A204.1 (cell line): ENCODE data around the gene TTLL10.
"Not testable (repeated sequence)": the region's sequence is repeated elsewhere in the genome, so short reads cannot be mapped to it uniquely, and the experiment has no call there.

Experiments
- FAIRE-seq: peaks from 2 replicates; lab custom pipeline; 2012; peaks lifted over from hg19 to GRCh38; lab: Jason Lieb, UNC

TTLL10 gene

GRCh38 chr1:1194723-1195122, 21.0 kb downstream of the TTLL10 start:
- no peak for FAIRE-seq

GRCh38 chr1:1195726-1196125, 22.0 kb downstream of the TTLL10 start:
- FAIRE-seq, result not testable (repeated sequence)

- FAIRE-seq, result no peak
Measured at GRCh38 chr1:1196431-1197187, 22.9 kb downstream of the TTLL10 start.

- no peak for FAIRE-seq
Measured at GRCh38 chr1:1197188-1197500, 23.5 kb downstream of the TTLL10 start.

GRCh38 chr1:1197551-1198422, 24.1 kb downstream of the TTLL10 start:
- FAIRE-seq, result no peak

- no peak for FAIRE-seq
Measured at GRCh38 chr1:1198423-1199140, 24.9 kb downstream of the TTLL10 start.

DNA sequence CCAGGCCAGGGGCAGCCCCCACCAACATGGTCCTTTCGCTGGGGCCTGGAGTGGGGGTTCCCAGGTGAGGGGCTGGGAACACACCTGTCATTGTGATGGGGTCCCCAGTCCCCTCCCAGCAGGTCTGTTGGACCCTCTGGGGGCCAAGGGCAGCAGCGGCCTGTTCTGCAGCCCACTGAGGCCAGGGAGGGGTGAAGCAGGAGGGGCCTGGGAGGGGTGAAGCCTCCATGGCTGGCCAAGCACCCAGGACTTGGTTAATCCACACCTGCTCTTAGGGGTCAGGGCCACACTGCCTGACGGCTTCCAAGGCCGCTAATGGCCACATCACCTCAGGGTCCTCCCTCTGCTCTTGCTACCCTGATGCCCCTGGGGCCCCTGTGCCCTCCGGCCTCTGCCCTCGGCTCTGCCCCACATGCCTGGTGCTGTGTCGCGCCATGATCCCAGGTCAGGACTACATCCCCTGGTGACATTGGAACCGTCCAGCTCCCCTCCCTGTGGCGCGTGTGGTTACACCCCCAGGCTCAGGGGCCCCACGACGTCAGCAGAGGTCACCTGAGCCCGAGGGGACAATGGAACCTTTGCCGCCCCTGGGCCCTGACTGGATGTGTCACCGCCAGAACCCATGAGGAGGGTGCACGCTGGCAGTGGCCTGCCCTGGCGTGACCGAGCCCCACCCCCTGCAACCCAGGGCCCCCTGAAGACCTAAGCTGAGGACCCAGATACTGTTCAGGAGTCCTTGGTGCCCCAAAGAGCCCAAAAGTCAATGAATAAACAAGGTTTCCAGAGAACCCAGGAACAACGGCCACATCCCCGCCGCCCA, 25.7 kb downstream of the TTLL10 start:
- FAIRE-seq, result no peak

DNA sequence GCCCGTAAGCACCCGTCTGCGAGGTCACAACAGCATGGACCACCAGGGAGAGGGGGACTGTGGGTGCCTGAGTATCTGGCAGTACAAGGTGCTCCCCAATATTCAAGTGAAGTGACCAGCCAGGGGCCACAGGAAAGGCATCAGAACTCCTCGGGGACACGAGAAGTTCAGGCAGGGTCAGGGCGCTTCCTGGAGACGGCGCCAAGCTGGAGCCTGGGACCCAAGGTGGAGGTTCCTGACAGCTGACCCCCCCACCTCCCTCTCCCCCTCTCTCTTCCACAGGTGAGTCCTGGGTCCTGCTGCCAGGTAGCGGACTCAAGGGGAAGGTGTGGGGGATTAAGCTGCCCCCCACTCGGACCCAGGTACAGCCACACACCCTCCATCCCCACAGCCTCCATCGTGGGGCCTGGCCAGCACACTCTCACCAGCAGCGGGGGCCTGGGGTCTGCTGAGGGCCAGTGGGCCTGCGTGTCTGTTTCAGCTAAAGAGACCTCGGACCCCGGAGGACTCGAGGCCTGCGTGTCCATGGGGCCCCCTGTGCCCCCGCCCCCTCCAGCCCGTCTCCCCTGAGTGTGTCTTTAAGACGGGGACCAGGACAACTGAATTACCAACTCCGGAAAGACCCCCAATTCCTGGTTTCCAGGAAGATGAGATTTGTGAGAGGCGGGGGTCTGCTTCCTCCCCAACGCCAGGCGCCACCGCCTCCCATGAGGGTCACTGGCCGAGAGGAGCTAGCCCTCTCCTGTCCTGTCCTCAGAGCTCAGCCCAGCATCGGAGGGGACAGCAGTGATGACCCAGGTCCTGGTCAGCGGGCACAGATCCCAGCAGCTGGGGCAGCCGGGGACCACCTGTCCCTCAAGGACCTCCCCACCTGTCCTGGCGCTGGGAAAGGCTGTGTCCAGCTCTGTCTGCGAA, 26.5 kb downstream of the TTLL10 start:
- FAIRE-seq, result no peak

DNA sequence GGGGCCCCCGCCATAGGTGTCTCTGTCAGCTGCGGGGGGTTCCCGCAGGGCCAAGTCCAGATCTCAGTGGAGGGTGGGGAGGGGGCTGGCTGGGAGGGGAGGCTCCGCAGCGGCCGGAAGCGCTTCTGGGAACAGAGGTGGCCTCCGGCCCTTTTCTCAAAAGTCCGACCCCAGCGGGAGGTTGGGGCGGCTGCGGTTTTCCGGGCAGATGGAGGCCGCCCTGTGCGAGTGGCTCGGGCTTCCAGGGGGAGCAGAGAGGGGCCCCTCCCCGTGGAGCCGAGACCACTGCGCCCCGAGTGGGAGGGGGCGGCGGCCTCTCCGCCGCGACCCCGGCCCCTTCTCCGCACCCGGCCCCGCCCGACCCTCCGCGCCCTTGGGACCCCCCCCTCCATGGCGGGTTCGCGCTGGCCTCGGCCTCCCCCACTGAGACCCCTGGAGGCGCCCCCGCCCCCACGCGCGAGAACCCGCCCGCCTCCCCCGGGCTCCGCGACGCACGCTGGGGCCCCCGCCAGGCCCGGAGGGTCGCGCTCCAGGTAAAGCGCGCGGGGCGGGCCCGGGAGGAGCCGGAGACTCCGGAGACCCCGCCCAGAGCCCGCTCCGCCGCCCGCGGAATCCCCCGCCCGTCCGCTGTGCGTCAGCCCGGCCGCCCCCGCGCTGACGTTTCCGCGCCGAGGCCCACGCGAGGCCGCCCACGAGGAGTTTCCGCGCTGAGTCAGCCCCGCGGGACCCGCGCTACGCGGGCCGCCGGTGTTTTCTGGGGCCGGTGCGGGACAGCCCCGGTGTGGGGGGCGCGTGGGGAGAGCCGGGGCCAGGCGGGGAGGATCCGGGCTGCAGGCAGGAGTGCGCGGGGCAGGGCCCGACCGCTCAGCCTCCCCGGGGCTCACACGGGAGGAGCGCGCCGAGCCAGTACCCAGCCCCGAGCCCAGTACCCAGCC, 27.5 kb downstream of the TTLL10 start:
- no peak for FAIRE-seq

DNA sequence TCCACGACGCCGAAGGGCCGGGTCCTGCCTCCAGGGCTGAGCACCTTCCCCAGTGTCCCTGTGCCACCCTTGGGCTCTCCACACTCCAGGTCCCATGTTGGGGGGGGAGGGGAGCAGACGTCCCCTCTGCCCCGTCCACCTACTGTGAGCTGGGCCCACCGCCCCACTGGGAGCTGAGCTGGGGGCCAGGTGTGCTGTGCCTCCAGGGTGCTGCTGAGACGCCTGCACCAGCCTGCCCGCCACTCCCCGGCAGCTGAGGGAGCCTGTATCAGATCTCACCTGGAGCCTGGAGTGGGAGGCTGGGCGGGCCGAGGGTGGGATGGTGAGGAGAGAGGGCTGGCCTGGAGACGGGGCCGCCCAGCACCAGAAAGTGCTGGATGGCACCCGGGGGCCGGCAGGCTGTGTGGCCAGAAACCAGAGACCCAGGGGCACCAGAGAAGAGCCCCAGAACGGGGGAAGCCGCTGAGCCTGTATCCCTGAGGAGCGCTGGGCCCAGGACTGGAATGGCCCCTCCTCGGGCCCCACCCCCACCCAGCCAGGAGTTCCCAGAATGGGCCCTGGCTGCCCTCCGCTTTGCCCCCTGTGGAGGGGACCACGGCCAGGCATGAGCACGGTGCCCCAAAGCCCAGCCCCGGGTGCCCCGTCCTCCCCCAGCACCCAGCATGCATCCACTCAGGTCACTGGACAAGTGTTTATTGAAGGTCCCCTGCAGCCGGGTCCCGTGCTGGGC, 29.3 kb downstream of the TTLL10 start:
- no peak for FAIRE-seq

DNA sequence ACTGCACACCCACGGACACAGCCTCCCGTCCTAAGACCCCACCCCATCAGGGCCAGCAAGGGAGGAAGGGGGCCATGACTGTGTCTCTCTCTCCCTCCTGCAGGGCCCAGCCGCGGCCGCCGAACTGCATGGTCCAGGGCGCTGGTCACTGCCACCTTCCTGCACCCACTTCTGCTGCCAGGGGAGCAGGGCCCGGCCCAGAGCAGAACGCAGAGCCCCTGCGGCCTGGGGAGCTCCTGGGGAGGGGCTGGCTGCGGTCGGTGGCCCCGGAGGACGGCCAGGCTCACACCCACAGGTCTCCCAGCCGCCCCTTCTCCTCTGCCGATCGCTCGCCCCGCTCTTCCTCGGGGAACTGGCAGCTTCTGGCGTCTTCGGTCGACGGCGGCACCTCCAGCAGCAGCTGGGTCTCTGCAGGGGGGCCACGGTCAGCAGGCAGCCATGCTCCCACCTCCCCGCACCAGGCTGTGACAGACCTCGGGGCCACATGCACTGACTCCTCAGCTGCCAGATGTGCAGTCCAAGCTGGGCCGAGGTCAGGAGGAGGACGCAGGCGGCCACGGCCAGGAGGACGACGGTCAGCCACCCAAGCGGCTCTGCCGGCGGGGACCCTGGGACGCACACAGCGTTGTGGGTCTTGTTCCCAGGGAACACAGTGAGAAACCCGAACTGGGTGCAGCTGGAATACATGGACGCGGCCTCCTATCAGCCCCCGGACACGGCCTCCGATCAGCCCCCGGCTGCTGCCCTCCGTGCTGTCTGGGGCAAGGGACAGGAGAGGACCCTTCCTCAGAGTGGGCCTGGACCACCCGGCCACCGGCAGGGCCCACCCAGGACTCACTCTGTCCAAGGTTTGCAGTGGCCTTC, 30.1 kb downstream of the TTLL10 start:
- no peak for FAIRE-seq

DNA sequence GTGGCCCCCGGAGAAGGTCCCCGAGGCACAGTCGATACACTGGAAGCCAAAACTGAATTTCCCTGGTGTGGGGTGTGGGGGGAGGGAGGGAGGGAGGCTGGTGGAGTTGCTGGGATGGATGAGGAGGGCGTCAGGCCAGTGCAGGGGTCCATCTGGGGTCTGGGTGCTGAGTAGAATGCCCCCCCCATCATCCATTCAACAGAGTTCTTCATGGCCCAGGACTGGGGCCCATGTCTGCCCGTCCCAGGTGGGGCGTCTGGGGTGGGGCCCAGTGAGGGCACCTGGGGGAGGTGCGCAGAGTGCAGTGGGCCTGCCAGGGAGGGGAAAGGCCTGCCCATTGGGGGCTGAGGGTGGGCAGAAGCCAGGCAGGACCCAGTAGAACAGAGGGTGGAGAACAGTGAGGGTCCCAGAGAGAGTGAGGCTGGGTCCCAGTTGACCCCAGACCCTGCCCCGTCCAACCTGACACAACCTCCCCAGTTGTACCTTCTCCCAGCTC, 30.8 kb downstream of the TTLL10 start:
- no peak for FAIRE-seq

DNA sequence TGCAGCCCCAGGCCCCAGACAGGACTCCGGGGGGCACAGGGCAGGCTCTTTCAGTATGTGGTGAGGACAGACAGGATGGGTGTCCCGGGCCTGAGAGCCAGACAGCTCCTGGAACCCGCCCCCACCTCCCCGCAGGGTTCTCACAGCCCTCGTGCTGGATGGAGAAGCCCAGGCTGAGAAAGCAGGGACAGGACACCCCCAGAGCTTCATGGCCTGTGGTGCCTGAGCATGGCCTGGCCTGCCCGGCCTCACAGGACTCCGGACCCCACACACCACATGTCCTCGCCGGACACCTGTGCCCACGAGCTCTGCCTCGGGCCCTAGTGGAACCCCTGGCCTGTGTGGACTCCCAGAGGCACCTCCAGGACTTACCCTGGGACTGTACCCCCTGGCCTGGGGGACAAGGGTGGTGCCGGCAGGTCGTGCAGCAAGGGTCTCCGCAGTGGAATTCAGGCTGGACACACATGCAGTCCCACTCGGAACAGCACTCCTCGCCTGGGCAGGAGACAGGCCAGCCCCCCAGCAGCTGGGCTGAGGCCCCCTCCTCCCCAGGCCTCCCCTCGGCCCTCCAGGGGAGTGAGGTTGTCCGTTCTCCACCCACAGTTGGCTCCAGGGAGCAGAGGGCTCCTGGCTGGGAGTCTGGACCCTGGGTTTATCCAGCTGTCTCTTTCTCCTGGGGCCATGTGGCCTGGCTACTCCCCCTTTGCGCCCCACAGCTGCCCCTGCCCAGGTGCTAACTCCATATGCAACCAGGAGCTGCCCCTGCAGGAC, 31.5 kb downstream of the TTLL10 start:
- FAIRE-seq, result no peak

GRCh38 chr1:1205769-1206375, 32.2 kb downstream of the TTLL10 start:
- no peak for FAIRE-seq

DNA sequence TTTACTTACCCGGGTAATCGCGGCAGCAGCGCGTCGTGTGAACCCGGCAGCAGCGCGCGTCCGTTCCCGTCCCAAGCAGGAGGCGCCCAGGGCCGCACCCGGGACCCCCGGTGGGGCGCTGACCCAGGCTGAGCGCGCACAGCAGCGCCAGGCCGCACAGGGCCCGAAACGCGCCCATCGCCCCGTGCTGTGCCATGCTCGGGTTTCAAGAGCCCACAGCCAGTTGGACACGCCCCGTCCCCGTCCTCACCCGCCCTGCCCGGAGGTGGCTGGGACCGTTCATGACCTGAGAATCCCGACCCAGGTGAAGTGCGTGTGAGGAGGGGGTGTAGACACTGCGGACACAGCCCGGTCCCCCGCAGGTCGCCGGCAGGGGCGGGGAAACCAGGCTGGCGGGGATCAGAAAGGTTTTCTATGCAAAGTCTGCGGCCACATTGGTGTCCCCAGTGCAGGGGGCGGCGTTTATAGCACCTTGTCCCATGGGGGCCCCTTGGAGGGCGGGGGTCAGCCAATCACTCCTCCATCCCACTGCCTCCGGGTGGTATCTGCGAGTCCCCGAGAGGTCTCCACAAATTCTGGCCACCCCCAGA, 32.8 kb downstream of the TTLL10 start, which contains the start of gene TNFRSF18:
TNFRSF18 (minus strand) TSS at position 217 of the 590 bp plus-strand sequence; CDS start at position 196, 21 bp downstream.
- FAIRE-seq, result no peak

GRCh38 chr1:1206966-1207531, 33.4 kb downstream of the TTLL10 start:
- no peak for FAIRE-seq
